NCI-H226 (cell line): ENCODE data around the gene ARL10.

Experiments
- DNase-seq: peaks from one replicate; pipeline ENCODE4 v3.0.0-alpha.2; 2015

ARL10 gene

DNA sequence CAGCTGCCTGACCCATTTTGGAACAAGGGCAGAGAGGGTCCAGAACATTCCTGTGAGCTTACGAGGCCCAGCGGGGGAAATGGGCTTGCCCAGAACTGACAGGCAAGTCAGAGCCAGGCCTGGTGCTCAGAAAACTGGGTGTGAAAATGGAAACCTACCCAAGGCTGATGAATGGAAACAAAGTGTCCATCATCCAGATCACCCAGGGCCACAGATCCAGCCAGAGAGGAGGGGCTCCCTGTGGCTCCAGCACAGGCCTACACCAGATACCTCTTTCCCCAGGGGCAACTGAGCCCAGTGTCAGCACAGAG is 47.9 kb downstream of the ARL10 start:
- no peak for DNase-seq

DNA sequence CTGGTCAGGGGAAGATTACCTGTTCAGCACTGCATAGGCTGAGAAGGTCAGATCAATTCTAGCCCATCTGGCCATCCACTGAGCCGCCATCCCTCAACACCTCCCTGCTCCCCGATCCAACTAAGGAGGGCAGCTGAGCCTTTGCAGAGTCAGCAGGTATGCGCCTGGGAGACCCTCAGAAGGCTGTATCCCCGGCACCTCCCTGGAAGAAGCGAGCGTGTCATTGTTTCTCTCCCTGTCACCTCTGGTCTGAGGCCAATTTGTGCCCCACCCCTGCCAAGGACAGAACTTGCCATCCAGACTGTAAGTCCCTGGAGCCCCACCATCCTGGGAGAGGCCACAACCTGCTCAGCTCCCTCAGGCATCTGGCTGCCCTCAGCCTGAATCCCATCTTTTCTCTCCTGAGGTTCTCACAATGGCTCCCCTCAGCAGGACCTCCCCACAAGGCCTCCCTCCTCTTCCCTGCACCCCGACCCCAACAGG is 48.5 kb downstream of the ARL10 start:
- DNase-seq, result no peak

DNA sequence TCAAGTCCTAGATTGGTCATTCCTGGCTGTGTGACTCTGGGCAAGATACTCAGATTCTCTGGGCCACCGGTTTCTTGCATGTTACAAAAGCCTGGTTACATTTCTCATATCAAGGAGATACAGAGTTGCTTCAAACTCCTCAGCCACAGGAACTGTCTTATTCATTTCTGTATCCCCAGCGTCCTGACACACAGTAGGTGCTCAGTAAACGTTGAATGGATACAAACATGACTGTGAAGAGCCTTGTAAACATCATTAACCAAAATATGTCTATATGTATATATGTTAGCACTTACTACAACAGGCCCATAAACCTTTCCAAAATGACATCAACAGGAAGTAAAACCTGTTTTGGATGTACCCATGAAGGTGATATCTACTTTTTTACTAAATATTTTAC is 49.4 kb downstream of the ARL10 start:
- no peak for DNase-seq

DNA sequence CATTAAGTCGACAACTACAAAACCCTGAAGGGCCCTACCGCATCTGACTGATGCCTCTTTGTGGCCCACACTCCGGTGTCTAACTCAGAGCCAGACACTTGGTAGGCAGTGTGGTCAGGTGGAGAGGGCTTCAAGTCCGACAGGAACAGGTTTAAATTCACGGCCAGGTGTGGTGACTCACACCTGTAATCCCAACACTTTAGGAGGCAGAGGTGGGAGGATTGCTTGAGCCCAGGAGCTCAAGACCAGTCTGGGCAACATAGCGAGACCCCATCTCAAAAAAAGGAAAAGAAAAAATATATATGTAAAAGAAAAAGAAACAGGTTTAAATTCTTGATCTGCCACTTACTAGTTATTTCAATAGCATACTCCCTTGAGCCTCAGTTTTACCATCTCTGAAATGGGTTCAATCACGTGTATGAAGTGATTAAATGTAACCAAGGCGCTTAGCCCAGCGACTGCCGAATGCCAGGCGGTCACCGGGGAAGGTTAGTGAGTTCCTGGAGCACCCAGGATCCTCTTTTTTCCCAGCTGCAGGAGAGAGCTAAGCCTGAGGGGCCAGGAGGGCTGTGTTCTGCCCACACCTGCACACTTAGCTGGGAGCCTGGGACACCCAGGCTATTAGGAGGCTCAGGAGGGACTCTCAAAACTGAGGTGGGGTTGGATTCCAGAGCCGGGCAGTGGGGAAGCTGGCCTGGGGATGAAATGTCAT is 50.1 kb downstream of the ARL10 start:
- DNase-seq, result no peak

DNA sequence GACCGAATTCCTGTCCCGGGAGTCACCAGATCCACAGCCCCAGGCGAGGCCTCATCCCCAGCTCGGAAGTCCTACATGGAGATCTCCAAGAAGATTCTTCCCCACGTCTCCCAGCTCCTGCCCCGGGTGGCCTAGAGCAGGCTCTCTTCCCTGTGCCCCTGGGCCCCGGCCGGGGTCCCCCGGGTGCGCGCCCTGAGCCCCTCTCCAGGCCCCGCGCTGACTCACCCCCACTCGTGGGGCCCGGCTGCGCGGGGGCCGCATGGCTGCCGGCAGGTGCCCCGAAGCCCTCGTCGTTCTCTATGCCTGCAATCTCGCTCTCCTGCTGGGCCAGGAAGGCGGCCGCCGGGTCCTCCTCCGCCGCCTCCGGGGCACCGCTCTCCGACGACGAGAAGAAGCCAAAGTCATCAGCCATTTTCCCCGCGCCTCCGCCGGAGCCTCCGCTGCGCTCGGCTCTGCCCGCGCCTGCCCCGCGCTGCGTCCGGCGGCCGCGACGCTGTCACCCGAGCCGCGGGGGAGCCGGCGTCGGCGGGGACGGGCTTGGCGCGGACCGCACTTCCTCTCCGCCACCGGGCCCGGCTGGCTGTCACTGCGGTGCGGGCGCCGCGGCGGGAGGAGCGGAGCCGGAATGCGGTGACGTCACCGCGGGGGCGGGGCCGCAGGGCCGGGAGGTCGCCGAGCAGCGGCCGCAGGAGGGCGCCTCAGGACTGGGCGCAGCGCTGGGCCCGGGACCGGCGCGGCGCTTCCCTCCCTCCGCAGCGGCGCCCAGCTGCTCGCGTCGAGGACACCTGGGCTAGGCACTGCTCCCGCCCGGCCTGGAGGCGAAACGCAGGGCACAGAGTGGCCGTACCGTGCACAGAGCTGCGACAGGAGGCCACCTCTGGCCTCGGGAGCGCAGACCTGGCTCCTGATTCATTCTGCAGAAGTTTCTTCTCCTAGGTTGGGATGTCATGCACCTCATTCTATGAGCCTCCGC is 51.0 kb downstream of the ARL10 start, which contains the start of gene CLTB:
Gene CLTB (minus strand): TSS at position 588 of the 973 bp plus-strand sequence. CDS start 176 bp downstream, at position 412.
- DNase-seq, result peak; percentile 70

DNA sequence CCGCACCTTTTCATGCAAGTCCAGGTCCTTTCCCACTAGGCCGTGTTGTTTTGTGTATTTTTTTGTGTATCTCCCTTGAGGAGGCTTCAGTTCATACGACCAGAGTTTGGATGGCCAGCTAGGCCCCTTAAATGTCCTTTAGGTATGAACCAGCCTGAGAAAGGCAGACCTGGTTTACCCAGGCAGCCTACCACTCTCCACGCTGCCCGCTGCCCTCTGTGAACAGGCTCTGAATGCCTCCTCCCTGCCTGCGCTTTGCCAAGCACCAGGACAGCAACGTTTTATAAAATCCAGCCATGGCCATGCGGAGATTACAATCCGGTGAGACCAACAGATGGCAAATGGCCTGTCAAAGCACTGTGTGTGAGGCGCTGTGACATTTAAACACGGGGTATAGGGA is 51.7 kb downstream of the ARL10 start:
- DNase-seq, result no peak

DNA sequence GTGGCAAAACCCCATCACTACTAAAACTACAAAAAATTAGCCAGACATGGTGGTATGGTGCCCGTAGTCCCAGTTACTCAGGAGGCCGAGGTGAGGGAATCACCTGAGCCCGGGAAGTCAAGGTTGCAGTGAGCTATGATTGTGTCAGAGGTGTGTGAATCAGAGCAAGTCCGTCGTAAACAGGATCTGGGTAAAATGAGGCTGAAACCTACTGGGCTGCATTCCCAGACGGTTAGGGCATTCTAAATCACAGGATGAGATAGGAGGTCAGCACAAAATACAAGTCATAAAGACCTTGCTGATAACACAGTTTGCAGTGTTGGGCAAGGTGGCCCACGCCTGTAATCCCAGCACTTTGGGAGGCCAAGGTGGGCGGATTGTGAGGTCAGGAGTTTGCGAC is 53.0 kb downstream of the ARL10 start:
- DNase-seq, result peak; percentile 74

DNA sequence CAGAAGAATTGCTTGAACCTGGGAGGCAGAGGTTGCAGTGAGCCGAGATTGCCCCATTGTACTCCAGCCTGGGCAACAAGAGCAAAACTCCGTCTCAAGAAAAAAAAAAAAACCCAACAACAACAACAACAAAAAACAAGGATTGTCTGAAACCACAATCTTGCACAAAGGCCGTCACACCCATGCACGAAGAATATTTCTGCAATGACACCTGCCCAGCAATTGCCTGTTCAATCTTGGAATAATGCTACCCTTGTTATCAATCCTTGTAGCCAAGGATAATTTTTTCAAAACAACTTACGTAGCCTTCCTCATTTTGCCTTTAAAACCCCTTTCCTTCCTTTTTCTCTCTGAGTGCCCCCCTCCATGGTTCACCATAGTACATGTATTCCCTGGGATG is 54.8 kb downstream of the ARL10 start:
- no peak for DNase-seq

DNA sequence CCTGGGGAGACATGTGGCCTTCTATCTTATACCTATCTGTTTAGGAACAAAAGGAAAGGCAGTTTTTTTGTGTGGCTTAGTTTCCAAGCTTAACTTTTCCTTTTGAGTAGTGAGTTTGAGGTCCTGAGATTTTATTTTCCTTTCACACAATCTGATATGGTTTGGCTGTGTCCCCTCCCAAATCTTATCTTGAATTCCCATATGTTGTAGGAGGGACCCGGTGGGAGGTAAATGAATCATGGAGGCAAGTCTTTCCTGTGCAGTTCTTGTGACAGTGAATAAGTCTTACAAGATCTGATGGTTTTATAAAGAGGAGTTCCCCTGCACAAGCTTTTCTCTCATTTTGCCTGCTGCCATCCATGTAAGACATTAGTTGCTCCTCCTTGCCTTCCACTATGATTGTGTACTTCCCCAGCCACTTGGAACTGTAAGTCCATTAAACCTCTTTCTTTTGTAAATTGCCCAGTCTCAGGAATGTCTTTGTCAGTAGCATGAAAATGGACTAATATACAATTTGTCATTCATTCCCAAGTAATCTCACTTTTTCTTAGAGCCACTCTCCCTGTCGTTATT is 55.8 kb downstream of the ARL10 start:
- no peak for DNase-seq

DNA sequence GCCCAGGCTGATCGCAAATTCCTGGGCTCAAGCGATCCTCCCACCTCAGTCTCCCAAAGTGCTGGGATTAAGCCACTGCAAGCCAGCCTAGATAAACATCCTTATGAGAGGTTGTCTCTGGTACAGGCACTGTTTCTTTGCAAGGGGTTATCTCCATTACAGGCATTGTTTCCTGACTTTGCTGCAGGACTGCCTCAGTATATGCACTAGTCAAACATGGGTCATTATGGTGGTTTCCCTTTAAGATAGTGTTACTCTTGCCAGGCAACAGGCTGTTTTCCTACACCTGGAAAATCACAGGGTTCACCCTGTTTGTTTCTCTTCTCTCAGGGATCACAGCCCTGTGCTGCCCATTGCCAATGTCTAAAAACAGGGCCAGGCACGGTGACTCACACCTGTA is 58.9 kb downstream of the ARL10 start:
- DNase-seq, result peak; percentile 52

DNA sequence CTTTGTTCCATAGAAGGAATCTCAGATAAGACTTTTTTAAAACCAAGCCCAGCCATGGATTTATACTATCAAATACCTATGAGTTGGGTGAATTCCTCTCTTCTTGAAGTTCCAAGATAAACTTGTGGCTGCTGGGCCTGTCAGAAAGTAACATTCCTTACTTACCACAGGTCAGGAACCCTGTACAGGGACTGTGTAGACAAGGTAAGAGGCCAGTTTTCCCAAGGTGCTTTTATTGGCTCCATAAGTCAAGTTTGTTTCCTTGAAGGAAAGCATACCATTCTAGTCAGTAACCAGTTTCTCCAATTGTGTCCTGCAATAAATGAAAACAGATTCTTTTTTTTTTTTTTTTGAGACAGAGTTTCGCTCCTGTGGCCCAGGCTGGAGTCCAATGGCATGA is 59.9 kb downstream of the ARL10 start:
- DNase-seq, result peak; percentile 89

DNA sequence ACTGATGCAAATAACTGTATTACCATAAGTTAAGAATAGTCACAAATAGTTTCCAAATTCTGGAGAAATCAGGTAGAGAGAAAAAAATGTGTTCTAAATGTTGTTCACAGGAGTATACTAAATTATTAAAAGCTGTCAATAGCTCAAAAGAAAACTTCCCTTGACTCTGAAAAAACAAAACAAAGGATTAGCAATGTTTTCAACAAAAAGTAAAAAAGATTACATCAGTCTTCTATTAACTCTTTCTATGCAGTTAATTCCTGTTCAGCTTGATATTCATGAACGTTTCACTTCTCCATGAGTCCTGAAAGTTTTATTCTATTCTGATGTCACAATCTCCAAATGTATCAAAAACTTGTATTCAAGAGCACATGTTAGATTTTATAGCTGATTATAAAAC is 60.5 kb downstream of the ARL10 start:
- DNase-seq, result no peak

DNA sequence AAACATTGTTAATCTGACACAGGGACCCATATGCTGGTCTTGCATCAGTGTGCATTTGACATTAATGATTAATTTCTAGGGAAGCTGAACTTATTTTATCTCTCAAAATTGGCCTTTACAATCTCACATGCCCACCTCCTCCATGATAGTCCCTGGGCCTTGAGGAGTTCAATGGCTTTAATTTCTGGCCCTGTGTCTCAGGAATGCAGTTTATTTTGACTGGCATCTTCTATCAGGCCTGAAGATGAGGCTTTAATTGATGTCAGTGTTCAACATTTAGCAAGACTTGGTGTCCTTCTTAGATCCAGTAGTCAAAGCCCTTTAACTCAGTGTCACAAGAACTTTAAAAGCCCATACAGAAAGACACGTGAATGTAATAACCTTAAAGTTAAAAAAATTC is 61.6 kb downstream of the ARL10 start:
- no peak for DNase-seq

DNA sequence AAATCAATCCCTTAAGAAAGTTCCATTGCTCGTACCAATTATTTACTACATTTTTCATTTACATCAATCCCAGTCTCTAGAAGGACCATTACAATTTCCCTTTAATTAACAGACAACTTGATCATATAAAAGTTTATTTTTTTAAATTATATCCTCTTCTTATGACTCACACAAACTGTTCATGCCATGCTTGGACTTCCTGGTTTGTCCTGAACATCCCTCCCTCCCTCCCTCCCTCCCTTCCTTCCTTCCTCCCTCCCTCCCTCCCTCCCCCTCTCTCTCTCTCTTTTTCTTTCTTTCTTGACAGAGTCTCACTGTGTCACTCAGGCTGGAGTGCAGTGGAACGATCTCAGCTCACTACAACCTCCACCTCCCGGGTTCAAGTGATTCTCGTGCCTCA is 62.7 kb downstream of the ARL10 start:
- no peak for DNase-seq

DNA sequence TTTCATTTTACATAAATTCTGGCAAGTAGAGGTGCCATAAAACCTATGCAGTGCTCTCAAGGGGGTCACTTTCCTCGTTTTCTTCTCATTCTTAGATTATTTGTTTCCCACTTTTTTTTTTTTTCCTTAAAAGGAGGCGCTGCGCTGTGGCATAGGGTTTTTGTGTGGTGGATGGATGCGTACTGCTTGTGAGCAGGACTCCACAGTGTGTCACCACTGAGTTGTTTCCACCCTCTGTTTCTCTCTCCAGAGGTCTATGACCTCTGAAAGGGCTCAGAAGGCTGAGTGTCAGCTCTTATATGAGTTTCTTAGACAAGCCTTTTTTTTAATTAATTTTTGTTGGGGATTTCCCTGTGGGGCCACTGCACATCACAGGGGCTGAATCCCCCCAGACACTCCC is 64.7 kb downstream of the ARL10 start:
- DNase-seq, result no peak
